GM18858 (cell line): ENCODE results near the gene HS6ST3.
"Not testable (repeated sequence)": the region's sequence is repeated elsewhere in the genome, so short reads cannot be mapped to it uniquely, and the experiment has no call there.

Experiments
- ATAC-seq: cut with Tn5 transposase; IDR thresholded peaks from one replicate; pipeline ENCODE4 v1.9.1; 2021; ENCODE audit not compliant: unreplicated experiment

Gene HS6ST3

DNA sequence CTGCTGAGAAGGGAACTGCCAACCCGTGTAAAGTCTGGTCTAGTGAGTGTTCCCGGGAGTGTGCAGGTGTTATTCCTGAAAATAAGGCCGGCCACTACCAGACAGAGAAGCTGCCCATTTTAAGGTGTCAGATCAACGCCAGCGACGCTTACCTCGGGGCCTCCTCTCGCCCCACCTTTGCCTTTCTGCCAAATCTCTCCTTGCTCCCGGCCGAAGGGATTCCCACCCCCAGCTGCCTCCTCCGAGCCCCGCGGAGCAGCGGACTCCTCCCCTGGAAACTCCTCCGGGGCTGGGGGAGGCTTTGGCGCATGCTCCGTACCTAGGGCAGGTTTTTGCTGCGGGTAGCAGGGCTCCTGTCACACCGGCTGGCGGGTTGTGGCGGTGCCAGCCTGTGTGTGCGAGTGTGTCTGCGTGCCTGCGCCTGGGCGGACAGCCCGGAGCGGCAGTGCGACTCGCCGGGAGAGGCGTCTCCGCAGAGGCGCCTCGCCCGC lies at the start of gene HS6ST3:
Gene HS6ST3, plus strand, starts transcription at position 359 of the 491 bp plus-strand sequence.
- ATAC-seq: peak; percentile 32

DNA sequence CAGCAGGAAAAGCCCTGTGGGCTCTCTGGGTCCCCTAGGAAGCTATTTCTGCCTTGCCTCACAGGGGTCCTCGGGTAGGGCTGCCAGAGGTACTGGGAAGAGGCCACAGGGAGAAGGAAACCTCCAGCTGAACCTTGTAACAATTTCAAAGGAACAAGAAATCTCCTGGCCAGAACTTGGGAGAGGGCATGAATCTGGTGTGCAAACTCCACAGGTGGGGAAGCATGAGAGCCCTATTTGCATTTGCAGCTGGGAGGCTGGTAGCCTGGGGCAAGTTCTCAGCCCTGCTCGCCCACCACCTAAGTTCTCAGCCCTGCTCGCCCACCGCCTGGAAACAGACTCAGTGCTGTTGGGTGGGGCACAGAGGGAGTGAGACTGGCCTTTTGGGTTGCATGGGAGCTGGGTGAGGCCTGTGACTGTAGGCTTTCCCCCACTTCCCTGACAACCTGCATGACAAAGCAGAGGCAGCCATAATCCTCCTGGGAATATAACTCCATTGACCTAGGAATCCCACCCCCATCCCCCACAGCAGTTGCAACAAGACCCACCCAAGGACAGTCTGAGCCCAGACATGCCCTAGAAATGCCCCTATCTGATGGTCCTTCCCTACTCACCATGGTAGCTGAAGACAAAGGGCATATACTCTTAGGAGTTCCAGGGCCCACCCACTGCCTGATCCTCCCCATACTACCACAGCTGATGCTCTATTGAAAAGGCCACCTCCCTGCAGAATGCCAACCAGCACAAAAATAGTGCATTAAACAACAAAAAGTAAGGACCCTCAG lies 48.4 kb upstream of the HS6ST3 start:
- no peak for ATAC-seq

DNA sequence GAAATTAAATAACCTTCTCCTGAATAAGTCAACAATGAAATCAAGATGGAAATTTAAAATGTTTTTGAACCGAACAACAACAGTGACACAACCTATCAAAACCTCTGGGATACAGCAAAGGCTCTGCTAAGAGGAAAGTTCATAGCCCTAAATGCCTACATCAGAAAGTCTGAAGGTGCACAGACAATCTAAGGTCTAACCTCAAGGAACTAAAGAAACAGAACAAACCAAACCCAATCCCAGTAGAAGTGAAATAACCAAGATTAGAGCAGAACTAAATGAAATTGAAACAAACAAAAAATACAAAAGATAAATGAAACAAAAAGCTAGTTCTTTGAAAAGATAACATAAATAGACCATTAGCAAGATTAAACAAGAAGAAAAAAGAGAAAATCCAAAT lies 45.7 kb upstream of the HS6ST3 start:
- ATAC-seq: no peak

DNA sequence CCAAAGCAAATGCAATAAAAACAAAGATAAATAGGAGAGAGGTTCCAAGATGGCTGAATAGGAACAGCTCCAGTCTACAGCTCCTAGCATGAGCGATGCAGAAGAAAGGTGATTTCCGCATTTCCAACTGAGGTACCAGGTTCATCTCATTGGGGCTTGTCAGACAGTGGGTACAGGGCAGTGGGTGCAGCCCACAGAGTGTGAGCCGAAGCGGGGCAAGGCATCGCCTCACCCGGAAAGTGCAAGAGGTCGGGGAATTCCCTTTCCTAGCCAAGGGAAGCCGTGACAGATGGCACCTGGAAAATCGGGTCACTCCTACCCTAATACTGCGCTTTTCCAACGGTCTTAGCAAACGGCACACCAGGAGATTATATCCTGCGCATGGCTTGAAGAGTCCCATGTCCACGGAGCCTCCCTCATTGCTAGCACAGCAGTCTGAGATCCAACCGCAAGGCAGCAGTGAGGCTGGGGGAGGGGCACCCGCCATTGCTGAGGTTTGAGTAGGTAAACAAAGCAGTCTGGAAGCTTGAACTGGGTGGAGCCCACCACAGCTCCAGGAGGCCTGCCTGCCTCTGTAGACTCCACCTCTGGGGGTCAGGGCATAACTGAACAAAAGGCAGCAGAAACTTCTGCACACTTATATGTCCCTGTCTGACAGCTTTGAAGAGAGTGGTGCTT lies 43.3 kb upstream of the HS6ST3 start:
- not testable (repeated sequence) for ATAC-seq

DNA sequence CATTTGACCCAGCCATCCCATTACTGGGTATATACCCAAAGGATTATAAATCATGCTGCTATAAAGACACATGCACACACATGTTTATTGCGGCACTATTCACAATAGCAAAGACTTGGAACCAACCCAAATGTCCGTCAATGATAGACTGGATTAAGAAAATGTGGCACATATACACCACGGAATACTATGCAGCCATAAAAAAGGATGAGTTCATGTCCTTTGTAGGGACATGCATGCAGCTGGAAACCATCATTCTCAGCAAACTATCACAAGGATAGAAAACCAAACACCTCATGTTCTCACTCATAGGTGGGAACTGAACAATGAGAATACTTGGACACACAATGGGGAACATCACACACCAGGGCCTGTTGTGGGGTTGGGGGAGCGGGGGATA lies 39.0 kb upstream of the HS6ST3 start:
- ATAC-seq: not testable (repeated sequence)

DNA sequence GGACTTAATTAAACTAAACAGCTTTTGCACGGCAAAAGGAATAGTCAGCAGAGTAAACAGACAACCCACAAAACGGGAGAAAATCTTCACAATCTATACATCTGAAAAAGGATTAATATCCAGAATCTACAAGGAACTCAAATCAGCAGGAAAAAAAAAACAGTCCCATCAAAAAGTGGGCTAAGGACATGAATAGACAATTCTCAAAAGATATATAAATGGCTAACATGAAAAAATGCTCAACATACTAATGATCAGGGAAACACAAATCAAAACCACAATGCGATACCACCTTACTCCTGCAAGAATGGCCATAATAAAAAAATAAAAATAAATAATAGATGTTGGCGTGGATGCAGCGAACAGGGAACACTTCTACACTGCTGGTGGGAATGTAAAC lies 38.4 kb upstream of the HS6ST3 start:
- ATAC-seq: not testable (repeated sequence)

DNA sequence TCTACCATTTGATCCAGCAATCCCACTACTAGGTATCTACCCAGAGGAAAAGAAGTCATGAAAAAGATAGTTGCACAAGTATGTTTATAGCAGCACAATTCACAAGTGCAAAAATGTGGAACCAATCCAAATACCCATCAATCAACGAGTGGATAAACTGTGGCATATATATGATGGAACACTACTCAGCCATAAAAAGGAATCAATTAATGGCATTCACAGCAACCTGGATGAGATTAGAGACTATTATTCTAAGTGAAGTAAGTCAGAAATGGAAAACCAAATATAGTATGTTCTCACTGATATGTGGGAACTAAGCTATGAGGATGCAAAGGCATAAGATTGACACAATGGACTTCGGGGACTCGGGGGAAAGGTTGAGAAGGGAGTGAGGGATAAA lies 38.0 kb upstream of the HS6ST3 start:
- ATAC-seq: not testable (repeated sequence)

DNA sequence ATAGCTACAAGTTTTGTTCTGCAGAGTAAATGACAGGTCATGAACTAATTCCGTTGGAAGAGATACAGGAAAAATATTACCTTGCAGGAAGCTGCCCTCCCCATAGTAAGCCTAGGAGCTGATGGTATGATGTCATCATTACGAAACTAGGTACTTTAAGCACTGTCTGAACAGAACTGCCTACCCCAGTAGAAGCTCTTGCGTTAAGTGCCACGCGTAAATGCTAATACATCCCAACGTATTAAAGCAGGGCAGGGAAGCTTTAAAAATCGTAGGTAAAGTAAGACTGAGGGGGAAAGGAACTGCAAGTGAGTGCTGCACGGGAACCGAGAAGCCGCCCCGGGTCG lies 37.3 kb upstream of the HS6ST3 start:
- ATAC-seq: peak; percentile 50

DNA sequence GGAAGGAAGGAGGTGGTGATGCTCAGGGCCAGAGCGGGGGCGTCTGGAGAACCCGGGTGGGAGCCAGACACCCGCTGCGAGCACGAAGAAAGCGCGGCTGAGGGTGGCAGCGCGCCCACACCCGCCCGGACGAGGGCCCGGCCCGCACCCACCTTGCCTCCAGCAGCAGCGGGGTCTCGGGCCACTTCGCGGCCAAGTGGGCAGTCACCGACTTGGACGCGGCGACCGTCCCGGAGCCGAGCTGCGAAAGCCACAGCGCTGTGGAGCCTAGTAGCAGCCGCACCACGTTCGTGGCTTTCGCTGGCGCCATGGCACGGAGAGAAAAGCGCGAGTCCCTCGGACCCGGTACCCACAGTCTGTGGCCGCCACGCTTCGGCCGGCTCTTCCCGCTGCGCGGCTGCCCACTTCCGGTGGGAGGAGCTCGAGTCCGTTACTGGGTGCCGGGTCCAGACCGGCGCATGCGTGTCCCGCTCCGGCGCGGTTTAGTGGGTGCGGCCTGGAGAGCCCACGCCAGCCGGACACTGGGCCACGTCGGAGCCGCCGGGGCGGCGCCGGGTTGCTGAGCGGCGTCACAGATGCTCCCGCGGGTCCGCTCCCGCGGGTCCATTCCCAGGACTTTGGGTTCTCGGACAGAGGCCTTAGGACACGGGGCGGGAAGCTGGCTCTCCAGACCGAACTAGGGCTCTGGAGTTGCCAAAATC lies 36.8 kb upstream of the HS6ST3 start, which contains the start of gene UGGT2:
Gene UGGT2, minus strand, starts transcription at position 399 of the 701 bp plus-strand sequence. Its CDS starts 89 bp downstream, at position 310.
- peak; percentile 94 for ATAC-seq

DNA sequence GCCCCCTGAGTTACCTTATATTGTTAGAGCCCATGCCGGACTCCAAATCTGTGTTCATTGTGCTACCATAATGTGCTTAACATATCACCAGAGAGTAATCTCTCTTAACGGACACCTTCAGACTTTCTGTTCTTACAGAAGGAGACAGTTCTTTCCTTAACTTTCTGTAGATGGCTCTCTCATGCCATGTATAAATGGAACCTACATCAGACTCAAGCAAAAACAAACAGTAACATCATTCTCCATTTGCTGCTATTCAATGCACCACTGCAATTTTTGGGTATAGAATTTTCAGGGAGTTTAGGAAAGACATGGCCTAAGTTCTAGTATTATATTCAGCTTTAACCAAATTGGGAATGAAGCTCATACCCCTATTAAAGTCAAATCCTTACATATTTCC lies 24.1 kb upstream of the HS6ST3 start:
- ATAC-seq: no peak

DNA sequence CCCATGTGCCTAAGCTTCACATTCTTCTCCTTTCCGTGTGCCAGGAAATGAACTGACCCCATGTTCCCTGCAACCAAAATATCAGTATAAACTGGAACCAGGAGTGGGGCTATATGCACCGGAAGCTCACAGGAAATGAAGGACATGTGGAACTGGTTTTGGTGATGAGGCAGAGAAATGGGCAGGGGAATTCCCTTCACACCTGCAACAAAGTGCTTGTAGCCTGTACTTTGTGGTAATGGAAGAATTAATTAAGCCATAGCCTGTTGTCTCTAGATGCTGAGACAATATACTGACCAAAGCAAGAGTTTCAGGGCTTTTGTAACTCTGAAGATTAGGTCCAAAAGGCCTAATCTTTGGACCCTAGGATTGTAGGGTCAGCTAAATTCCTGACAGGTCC lies 21.2 kb upstream of the HS6ST3 start:
- ATAC-seq: no peak

DNA sequence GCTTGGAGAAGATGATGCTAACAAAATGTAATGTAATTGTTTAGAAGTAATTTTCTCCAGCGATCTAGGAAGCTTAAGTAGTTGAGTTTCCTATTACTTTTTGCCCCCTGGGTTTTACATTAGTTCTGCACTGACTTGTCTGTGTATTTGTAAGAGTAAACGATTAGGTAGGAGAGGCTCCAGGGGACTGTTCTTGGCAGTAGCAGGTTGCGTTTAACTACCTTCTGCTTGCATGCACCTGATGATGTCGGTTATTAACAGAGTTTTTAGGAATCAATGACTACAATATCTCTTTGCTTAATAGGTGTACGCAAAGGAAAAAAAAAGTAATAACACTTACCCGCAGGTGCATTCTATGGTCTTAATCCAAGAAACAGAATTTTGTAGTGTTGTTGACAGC lies 18.4 kb upstream of the HS6ST3 start:
- ATAC-seq: no peak

DNA sequence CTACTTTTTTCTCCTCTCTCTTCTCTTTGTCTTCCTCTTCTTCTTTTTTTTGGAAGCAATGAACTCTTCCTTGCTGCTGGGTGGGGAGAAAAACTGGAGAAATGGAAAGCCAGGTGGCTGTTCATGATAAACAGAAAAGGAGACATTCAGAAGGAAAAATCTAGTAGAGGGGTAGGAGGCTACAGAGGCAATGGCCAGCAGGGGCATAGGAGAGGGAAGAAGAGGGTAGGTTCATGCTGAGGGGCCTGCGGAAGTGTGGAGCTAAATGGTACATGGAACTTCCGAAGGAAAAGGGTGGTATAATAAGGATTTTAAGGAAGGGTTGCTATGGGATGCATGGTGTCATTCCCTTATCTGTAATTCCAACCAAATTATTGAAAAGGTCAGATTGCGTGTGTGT lies 17.5 kb upstream of the HS6ST3 start:
- ATAC-seq: no peak

DNA sequence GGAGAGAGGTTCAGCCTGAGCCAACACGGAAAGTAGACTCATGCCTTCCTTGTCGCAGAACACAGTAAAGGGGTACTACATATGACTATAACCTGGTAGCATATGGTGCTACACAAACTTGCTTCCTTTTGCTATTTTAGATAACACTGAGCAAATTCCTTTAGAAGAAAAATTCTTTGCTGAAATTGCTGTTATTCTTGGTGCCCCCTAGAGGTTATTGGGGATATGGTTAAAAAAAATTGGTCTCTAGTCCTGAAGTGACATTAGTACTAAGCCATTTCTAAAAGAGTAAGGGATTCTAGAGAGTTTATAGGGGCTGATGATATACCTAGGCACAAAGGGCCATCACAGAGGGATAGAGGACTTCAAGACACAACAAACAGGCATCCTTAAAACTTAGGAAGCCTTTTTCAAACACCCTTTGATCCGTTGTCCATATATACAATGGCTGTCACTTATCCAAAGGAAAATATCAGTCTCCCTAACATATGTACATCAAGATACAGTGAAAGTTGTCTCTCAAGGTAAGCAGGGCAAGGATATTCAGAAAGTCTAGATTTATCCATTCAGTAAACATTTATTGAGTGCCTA lies 13.9 kb upstream of the HS6ST3 start:
- peak; percentile 64 for ATAC-seq

DNA sequence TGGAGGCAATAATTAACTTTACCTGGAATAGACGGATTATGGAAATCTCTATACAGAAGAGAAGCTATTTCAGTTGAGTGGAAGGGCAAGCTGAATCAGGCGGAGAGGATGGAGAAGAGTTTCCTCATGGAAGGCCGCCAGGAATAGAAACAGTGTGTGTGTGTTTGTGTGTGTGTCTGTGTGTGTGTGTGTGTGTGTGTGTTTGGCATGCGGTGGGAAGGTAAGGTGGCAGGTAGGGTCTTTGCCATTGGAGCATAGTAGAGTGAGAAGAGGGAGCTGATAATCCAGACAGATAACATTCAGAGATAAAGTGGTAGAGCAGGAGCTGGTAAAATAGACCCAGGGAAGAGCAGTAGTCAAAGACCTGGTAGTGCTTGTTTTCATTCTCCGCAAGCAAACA lies 9.2 kb upstream of the HS6ST3 start:
- no peak for ATAC-seq

DNA sequence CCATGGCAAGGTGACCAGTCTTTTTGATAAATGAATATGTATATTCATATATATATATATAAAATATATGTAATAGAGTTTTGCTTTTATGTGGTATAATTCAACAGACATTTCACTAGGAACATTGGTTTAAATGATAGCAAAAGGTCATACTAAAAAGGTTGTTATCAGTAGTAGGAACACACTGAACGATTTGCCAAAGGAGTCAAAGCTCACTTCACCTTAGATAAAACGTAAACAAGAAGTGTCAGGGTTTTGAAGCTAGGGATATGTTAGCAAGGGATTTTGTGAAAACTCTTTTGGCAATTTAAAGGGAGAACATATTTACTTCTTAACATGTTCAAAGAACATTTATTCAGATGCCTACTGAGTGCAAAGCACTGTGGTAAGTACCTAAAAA lies 8.0 kb upstream of the HS6ST3 start:
- no peak for ATAC-seq

DNA sequence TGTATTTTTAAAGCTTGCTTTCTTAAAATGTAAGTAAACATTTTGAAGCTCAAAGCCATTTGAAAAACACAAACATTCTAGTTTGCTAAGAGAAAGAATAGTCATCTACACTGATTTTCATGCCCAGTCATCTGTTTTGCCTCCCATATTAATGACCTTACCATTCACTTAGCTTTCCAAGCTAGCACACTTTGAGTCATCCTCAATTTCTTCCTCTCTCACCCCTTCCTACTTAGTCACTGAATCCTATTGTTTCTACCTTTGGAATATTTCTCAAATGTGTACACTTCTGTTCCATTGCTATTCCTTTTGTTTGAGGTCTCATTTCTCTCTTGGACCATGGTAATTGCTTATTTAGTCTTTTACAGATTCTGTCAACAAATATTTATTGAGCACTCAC lies 7.3 kb upstream of the HS6ST3 start:
- no peak for ATAC-seq

DNA sequence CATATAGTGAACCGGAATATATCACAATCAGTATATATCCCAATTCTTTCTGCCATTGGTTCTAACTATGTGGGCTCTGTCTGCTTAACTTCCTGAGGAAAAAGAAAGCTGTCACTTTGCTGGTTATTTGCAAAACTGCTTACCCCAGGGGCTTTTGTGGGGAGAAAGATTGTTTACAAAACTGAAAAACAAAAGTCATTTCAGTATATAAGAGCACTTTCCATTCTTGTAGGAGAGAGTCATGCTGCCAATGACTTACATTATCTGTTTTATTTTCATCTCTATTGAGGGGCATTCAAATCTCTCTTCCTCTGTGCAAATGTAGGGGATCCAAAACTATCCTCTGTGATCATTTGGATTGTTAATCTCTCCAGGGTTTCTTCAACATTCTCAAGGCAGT lies 3.2 kb upstream of the HS6ST3 start:
- ATAC-seq: no peak

DNA sequence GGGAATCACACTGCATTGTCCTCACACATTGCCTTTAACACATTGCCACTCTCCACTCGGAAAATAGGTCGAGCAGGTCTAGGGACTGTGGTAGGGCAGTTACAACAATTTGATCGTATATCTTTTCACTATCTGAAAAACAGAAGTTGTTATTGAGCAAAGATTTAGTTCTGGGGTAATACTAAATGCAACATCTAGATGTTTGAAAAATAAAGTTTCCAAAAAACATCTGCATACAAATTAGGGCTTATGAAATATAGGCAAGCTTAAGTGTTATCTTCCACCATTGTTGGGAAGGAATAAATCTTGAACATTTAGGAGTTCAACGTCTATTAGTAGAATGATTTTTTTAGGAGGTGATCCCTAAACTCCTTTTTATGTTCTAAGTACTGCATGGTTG lies 768 bp upstream of the HS6ST3 start:
- no peak for ATAC-seq

DNA sequence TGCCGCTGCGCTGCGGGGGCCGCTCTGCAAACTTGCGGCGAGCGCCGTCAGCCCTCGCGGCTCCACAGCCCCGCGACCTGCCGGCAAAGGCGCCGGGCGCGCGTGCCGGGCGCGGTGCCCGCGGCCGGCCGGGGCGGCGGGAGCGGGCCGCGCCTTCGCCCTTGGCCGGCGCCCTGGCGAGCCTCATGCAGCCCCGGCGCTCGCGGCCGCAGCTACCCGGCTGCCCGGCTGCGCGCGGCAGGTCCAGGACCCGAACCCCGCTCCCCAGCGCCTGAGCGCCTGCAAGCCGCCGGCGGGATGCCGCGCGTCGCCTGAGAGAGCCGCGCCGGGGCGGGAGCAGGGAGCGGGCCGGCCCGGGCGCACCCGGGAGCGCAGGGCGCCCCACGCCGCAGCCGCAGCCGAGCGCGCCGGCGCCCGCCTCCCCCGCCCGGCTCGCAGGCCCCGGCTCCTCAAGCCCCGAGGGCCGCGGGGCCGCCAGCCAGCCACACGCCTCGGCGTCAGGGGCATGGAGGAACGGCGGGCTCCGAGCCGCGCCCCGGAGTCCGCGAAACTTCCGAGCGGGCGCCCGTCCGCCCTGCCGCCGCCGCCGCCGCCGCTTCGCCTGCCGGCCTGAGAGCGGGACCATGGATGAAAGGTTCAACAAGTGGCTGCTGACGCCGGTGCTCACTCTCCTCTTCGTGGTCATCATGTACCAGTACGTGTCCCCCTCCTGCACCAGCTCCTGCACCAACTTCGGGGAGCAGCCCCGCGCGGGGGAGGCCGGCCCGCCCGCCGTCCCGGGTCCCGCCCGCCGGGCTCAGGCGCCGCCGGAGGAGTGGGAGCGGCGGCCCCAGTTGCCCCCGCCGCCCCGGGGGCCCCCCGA lies 564 bp downstream of the HS6ST3 start:
- peak; percentile 40 for ATAC-seq
